HG03378 (cell line): Measurements from ENCODE around the gene MAGEB4.
A peak's percentile ranks its signal among the peaks of the same experiment; 100 is the strongest.
"Not testable (repeated sequence)": the region's sequence is repeated elsewhere in the genome, so short reads cannot be mapped to it uniquely, and the experiment has no call there.

ENCODE experiments used
- ATAC-seq: cut with Tn5 transposase; IDR thresholded peaks from one replicate; pipeline ENCODE4 v1.9.1; 2021; ENCODE audit warnings: mild to moderate bottlenecking, moderate library complexity; ENCODE audit not compliant: unreplicated experiment

MAGEB4 gene, protein sequence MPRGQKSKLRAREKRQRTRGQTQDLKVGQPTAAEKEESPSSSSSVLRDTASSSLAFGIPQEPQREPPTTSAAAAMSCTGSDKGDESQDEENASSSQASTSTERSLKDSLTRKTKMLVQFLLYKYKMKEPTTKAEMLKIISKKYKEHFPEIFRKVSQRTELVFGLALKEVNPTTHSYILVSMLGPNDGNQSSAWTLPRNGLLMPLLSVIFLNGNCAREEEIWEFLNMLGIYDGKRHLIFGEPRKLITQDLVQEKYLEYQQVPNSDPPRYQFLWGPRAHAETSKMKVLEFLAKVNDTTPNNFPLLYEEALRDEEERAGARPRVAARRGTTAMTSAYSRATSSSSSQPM

DNA sequence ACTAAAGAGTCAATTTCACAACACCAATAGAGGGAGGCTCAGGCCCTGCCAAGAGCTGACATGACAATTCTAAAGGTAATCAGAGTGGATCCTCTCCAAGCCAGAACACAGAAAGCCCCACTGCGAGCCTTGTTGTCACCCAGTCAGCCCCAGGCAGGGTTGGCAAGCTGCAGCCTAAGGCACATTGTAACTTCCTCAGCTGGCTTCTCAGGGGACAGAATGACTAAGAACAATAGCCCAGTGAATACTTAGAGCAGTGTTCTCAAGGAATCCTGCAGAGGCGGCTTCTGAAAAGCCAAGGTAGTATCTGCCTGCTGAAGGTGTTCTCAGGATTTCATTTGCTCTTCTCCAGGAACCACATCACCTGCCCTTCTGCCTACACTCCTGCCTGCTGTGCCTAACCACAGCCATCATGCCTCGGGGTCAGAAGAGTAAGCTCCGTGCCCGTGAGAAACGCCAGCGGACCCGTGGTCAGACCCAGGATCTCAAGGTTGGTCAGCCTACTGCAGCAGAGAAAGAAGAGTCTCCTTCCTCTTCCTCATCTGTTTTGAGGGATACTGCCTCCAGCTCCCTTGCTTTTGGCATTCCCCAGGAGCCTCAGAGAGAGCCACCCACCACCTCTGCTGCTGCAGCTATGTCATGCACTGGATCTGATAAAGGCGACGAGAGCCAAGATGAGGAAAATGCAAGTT, at the start of gene MAGEB4:
MAGEB4 (plus strand) TSS at position 277 of the 692 bp plus-strand sequence; CDS start at position 413, 136 bp downstream.
- ATAC-seq: no peak

DNA sequence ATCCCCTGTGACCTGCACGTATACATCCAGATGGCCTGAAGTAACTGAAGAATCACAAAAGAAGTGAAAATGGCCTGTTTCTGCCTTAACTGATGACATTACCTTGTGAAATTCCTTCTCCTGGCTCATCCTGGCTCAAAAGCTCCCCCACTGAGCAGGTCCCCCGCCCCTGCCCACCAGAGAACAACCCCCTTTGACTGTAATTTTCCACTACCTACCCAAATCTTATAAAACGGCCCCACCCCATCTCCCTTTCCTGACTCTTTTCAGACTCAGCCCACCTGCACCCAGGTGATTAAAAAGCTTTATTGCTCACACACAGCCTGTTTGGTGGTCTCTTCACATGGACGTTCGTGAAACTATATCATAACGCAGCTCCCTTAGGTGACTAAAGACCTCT, 47.9 kb upstream of the MAGEB4 start:
- not testable (repeated sequence) for ATAC-seq

DNA sequence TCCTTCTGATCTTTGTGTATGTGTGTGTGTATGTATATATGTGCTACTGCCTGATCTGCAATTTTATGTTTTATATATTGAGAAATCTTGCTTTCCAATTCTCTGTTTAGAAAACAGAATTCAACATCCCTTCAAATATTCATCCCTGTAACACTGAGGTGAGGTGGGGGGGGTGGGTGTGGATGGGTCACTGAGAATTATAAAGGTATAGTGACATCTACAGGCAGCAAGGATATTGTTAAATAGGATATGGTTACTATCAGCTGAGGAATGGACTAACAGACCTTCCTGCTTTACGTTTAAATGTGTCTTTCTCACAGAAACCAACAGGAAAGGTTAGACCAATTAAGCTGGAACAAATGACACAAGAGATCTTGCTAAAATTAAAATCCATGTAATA, 45.5 kb upstream of the MAGEB4 start:
- ATAC-seq: no peak

DNA sequence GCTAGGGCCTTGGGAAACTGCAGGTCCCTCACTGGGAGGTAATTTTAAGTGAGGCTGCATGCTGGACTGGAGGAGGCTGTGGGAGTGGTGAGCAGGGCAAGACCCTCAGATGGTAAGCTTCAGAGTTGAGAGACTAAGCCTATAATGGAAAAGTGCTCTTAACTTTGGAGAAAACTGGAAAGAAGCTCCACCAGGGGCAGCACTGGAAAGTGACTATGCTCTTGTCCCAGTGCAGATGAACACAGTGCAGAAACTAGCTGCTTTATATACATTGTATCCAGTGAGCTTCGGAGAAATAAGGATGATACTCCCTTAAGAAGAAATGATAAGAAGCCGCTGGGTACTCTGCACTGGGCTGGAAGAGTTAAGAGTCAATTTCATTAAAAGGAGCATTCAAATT, 29.6 kb upstream of the MAGEB4 start:
- no peak for ATAC-seq

DNA sequence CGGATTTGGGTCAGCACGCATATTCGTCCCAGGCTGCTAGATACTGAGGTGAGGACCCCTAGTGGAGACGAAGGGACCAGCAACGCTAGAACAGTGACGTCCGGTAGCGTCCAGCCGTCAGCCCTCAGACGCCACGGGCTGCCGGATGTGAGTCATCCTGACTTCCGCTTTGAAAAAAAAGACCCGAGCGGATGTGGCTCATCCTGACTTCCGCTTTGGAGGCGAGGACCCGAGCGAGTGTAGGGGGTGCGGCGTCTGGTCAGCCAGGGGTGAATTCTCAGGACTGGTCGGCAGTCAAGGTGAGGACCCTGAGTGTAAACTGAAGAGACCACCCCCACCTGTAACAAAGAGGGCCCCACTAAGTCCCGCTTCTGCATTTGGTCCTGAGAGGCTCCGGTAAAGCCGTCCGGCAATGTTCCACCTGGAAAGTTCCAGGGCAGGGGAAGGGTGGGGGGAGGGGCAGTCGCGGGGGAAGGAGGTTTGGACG, 26.4 kb upstream of the MAGEB4 start, which contains the start of gene MAGEB2:
MAGEB2 (plus strand) TSS at position 207 of the 487 bp plus-strand sequence. CDS start 3,018 bp downstream, outside the sequence.
- no peak for ATAC-seq

DNA sequence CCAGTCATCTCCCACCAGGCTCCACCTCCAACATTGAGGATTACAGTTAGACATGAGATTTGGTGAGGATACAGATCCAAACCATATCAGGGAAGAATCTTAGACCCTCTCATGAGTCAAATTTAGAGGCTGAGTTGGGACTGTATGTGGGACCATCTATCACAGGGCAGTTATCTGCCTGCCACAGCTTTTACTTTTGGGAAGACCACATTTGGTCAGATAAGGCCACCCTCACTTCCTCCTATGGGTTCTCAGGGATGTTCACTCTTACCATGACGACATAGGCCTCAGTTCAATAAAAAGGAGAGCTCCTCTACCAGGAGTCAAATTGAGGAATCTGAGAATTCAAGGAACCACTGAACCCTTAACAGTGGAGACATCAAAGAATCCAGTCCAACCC, 24.3 kb upstream of the MAGEB4 start:
- no peak for ATAC-seq

- ATAC-seq: no peak
These were observed 22.4 kb upstream of the MAGEB4 start for GRCh38 chrX:30219372-30219771.

DNA sequence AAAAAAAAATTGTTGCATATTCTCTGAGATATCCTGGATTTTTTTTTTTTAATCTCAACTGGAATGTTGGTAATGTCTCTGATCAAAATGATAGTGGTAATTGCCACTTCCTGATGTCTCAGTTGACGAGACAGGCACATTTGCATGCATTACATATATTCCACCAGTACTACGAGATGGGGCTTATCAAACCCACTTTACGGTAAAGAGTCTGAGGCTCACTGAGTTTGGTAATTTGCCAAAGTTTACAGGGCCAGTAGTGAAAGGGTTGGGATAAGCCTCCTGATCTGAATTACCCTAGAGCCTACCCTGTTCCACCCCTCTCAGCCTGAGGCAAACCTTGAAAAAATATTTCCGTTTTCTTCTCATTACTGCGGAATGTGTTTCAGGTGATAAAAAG, 21.1 kb upstream of the MAGEB4 start:
- ATAC-seq: no peak

DNA sequence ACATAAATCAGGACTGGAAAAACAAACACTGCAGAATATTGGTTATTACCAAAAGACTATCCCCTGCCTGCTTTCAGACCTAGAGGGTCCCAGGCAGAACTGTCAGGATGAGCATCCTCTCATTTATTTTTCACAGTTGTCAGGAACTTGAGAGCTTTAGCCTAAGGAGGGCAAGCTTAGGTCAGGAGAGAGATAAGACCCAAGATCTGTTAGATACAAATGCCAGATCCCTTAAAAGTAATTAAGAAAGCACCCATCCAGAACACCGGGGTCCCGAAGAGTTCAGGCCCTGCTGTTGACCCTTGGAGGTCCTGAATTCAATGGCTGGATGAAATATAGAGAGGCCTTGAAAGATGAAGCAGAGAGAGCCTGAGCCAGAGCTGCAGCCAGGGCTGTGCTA, 17.3 kb upstream of the MAGEB4 start:
- no peak for ATAC-seq

DNA sequence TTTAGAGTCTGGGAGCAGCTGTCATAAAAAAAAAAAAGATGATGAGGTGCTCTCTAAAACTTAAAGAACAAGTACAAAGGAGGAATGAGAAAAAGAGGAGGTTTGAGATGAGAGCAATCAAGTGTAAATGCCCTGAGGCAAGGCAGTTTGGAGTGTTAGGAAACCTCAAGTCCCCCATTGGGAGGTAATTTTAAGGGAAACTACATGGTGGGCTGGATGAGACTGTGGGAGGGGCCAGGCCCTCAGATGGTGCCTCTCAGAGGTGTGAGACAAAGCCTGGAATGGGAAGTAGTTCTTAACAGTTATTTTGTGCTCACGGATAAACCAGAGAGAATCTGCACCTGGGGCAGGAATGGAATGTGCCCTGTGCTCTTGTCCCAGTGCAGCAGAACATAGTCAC, 13.3 kb upstream of the MAGEB4 start:
- no peak for ATAC-seq

- ATAC-seq: no peak
These were observed 11.4 kb upstream of the MAGEB4 start, which contains the start of gene MAGEB3 for GRCh38 chrX:30230395-30230794. MAGEB3 (plus strand) TSS chrX:30230657; CDS start chrX:30235925, 5,268 bp downstream.

- no peak for ATAC-seq
These were observed 5.1 kb downstream of the MAGEB4 start, which contains the start of gene MAGEB1 for GRCh38 chrX:30246769-30247489. MAGEB1 (plus strand) TSS chrX:30247146; CDS start chrX:30250494, 3,348 bp downstream.

DNA sequence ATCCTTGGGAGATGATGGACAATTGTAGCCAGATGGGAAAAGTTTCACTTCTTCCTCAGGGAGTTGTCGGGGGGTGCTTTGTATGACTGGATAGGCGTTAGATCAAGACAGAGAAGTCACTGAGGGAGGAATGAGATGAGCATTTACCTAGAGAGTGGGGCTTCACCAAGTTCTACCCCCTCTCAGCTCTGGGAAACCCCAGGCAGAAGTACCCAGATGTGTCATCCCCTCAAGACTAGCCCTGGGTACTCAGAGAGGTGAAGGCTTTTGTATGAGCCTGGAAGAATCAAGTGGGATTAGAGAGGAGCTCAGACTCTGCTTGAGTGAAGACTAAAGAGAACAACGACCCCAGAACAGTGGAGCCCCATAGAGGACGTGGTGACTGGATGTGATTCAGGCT, 7.1 kb downstream of the MAGEB4 start:
- peak; percentile 82 for ATAC-seq

- peak; percentile 42 for ATAC-seq
These were observed 11.5 kb downstream of the MAGEB4 start for GRCh38 chrX:30253257-30253656.

- no peak for ATAC-seq
These were observed 18.1 kb downstream of the MAGEB4 start for GRCh38 chrX:30259927-30260326.

DNA sequence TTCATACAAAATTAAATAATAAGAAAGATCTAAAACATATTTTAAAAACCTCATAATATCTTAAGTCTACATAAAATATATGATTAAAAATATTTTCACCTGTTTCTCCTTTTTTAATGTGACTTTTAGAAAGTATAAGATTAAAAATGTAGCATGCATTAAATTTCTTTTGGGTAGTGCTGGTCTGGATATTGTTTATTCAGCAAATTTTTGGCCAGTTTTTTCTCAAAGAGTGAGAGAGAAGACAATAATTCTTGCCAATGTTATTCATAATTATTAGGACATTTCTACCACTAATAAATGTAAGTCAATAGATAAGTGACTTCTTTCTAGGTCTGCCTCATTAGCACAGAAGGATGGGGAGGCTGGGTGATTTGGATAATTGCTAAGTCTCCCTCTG, 19.2 kb downstream of the MAGEB4 start:
- no peak for ATAC-seq

DNA sequence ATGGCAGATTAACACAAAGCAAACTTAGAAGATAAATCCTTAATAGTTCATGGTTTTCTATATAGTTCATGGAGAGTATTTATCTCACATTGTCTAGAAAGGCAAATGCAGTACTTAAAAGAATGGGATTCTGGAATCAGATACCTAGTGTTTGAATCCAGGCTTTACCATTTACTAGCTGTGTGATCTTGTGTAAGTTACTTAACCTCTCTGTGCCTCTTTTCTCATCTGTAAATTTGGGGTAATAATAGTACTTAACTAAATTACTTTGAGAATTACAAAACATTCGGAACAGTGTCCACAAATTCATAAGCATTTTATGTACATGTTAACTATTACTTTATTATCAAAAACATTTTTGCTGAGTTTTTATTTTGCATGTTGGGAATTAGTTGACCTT, 21.0 kb downstream of the MAGEB4 start:
- no peak for ATAC-seq

DNA sequence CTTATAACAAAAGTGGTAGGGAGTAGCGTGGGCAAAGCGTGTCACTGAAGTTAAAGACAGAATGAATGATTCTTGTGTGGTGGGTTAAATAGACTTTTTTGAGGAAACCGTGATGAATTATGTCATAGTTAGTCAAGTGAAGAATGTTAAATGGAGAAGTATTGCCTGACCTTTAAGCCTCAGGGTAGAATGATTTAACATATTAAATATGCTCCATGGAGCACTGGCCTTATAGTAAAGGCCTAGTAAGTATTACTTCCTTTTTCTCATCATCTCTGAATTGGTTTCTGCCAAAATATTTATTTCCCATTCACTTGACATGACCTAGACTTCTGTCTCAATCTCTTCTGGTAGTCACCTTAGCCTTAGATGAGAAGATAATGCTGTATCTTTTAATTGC, 28.8 kb downstream of the MAGEB4 start:
- no peak for ATAC-seq

GRCh38 chrX:30275498-30275897, 33.7 kb downstream of the MAGEB4 start:
- no peak for ATAC-seq

DNA sequence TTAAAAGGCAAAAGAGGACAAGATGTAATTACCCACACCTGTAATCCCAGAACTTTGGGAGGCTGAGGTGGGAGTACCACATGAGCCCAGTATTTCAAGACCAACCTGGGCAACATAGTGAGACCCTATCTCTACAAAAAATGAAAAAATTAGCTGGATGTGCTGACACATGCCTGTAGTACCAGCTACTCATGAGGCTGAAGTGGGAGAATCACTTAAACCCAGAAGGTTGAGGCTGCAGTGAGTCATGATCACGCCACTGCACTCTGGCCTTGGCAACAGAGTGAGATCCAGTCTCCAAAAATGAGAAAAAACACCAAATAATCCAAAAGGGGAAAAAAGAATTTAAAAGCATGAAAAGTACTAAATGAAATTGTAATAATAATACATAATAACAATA, 36.6 kb downstream of the MAGEB4 start:
- no peak for ATAC-seq

GRCh38 chrX:30280428-30280827, 38.6 kb downstream of the MAGEB4 start:
- ATAC-seq: no peak
